Liver (tissue), 3 donors: ENCODE measurements around the gene HMGN3.

Experiments used
- CTCF ChIP-seq: fragments of 150-350 bp; IDR thresholded peaks from 2 replicates; pipeline ENCODE4 v1.5.1; 2017; ENCODE audit warnings: improper control_type of control experiment, low read depth, low read length; ENCODE audit not compliant: missing input control
- EGR1 ChIP-seq, 2 donors: IDR thresholded peaks; 2 replicates each; pipeline ENCODE4 v1.6.1; 2016 to 2018; ENCODE audit warnings: antibody characterized with exemption in 2 of 2, low read depth in 2 of 2
- GABPA ChIP-seq, 2 donors: IDR thresholded peaks in 1 of 2; conservative IDR thresholded peaks in 1 of 2; 2 replicates each; pipeline ENCODE4 v1.6.1; 2016; ENCODE audit warnings: antibody characterized with exemption in 2 of 2, mild to moderate bottlenecking in 1 of 2, moderate library complexity in 1 of 2
- HNF4A ChIP-seq, 2 donors: conservative IDR thresholded peaks; 2 replicates each; pipeline ENCODE4 v1.6.1; 2016; ENCODE audit warnings: antibody characterized with exemption in 2 of 2, mild to moderate bottlenecking in 2 of 2
- REST ChIP-seq: IDR thresholded peaks from 2 replicates; pipeline ENCODE4 v1.6.1; 2016; ENCODE audit warnings: antibody characterized with exemption, mild to moderate bottlenecking
- RXRA ChIP-seq, 2 donors: IDR thresholded peaks; 2 replicates each; pipeline ENCODE4 v1.6.1; 2017 to 2018; ENCODE audit warnings: antibody characterized with exemption in 2 of 2, mild to moderate bottlenecking in 1 of 2
- TAF1 ChIP-seq: conservative IDR thresholded peaks from 2 replicates; pipeline ENCODE4 v1.6.1; 2016; ENCODE audit warnings: antibody characterized with exemption, mild to moderate bottlenecking
- donor health status: healthy.
- donor health status: healthy.

- TF ChIP-seq REST (no peak), CTCF (no peak), EGR1 (IDR thresholded peaks at IDR 0.05; ENCODE audit: low read depth in 2 of 2) (no peak), RXRA (IDR thresholded peaks at IDR 0.05) (no peak), TAF1 (no peak), HNF4A (conservative IDR thresholded peaks at IDR 0.05) (no peak), GABPA (IDR thresholded peaks at IDR 0.05 in 1 of 2, conservative IDR thresholded peaks at IDR 0.05 in 1 of 2) (no peak)
Observed at GRCh38 chr6:79266051-79266450, 31.6 kb upstream of the HMGN3 start.
